H9 (cell line): ENCODE data around the gene ACTN4. TPM values are rescaled to one million over a fixed set of nuclear protein-coding genes. Genes with fewer than 3 reads are reported as not detected.

Experiments used
- DNase-seq: peaks from one replicate; pipeline ENCODE4 v3.0.0-alpha.2; 2017
- H2AFZ ChIP-seq: one replicate; pipeline ENCODE4 v1.6.1; 2013; ENCODE audit warnings: mild to moderate bottlenecking, low read length, control low read depth, moderate library complexity
- H2AK5ac ChIP-seq: 2 replicates; pipeline ENCODE4 v1.6.1; 2013; ENCODE audit warnings: low read length, control low read depth, mixed read lengths; ENCODE audit not compliant: insufficient read length
- H2BK120ac ChIP-seq: one replicate; pipeline ENCODE4 v1.6.1; 2013; ENCODE audit warnings: low read depth, mild to moderate bottlenecking, low read length, control low read depth, inconsistent platforms; ENCODE audit not compliant: poor library complexity, severe bottlenecking
- H2BK12ac ChIP-seq: 2 replicates; pipeline ENCODE4 v1.6.1; 2013; ENCODE audit warnings: low read length, control low read depth, mixed read lengths, low read depth; ENCODE audit not compliant: insufficient read length
- H2BK15ac ChIP-seq: 2 replicates; pipeline ENCODE4 v1.6.1; 2013; ENCODE audit warnings: low read depth, low read length, control low read depth
- H2BK20ac ChIP-seq: one replicate; pipeline ENCODE4 v1.6.1; 2013; ENCODE audit warnings: low read depth, mild to moderate bottlenecking, low read length, control low read depth, inconsistent platforms; ENCODE audit not compliant: poor library complexity, severe bottlenecking
- H2BK5ac ChIP-seq: 2 replicates; pipeline ENCODE4 v1.6.1; 2013; ENCODE audit warnings: low read length, control low read depth, mixed read lengths; ENCODE audit not compliant: insufficient read length
- H3K14ac ChIP-seq: 2 replicates; pipeline ENCODE4 v1.6.1; 2013; ENCODE audit warnings: low read length, control low read depth; ENCODE audit not compliant: insufficient read depth
- H3K18ac ChIP-seq: 2 replicates; pipeline ENCODE4 v1.6.1; 2013; ENCODE audit warnings: low read depth, mild to moderate bottlenecking, mixed read lengths, low read length, control low read depth; ENCODE audit not compliant: insufficient read length
- H3K23ac ChIP-seq: 2 replicates; pipeline ENCODE4 v1.6.1; 2013; ENCODE audit warnings: low read length, control low read depth, mixed read lengths, low read depth; ENCODE audit not compliant: insufficient read length
- H3K23me2 ChIP-seq: 2 replicates; pipeline ENCODE4 v1.6.1; 2013; ENCODE audit warnings: low read depth, mild to moderate bottlenecking, mixed read lengths, low read length, control low read depth; ENCODE audit not compliant: insufficient read length, poor library complexity, severe bottlenecking
- H3K27ac ChIP-seq: 2 replicates; pipeline ENCODE4 v1.5.1; 2013; ENCODE audit warnings: low read length, control low read depth, mixed read lengths, low read depth; ENCODE audit not compliant: insufficient read length
- H3K27me3 ChIP-seq: 2 replicates; pipeline ENCODE4 v1.6.1; 2013; ENCODE audit warnings: low read length, control low read depth, inconsistent platforms; ENCODE audit not compliant: insufficient read depth
- H3K4ac ChIP-seq: 2 replicates; pipeline ENCODE4 v1.6.1; 2013; ENCODE audit warnings: low read depth, mild to moderate bottlenecking, control low read depth, inconsistent platforms, low read length, moderate library complexity
- H3K4me1 ChIP-seq: 2 replicates; pipeline ENCODE4 v1.6.1; 2013; ENCODE audit warnings: low read length, control low read depth, inconsistent platforms; ENCODE audit not compliant: insufficient read depth
- H3K4me2 ChIP-seq: 2 replicates; pipeline ENCODE4 v1.6.1; 2013; ENCODE audit warnings: low read length, control low read depth, mixed read lengths; ENCODE audit not compliant: insufficient read length, insufficient read depth
- H3K56ac ChIP-seq: 2 replicates; pipeline ENCODE4 v1.6.1; 2013; ENCODE audit warnings: low read depth, mild to moderate bottlenecking, mixed read lengths, low read length, control low read depth; ENCODE audit not compliant: insufficient read length
- H3K79me1 ChIP-seq: 2 replicates; pipeline ENCODE4 v1.6.1; 2013; ENCODE audit warnings: low read depth, mild to moderate bottlenecking, moderate library complexity, low read length, control low read depth, inconsistent platforms; ENCODE audit not compliant: insufficient read depth, poor library complexity, severe bottlenecking
- H3K79me2 ChIP-seq: 2 replicates; pipeline ENCODE4 v1.6.1; 2013; ENCODE audit warnings: low read length, control low read depth, inconsistent platforms; ENCODE audit not compliant: insufficient read depth
- H3K9ac ChIP-seq: 2 replicates; pipeline ENCODE4 v1.6.1; 2013; ENCODE audit warnings: low read length, control low read depth, mixed read lengths; ENCODE audit not compliant: insufficient read length; ENCODE audit errors: extremely low read depth
- H3K9me3 ChIP-seq: one replicate; pipeline ENCODE4 v1.6.1; 2013; ENCODE audit warnings: low read depth, low read length, inconsistent platforms; ENCODE audit not compliant: control insufficient read depth
- H3T11ph ChIP-seq: one replicate; pipeline ENCODE4 v1.6.1; 2013; ENCODE audit warnings: mild to moderate bottlenecking, low read length, control low read depth, inconsistent platforms
- H4K20me1 ChIP-seq: one replicate; pipeline ENCODE4 v1.6.1; 2013; ENCODE audit not compliant: control insufficient read depth, insufficient read length, insufficient read depth
- H4K5ac ChIP-seq: 2 replicates; pipeline ENCODE4 v1.6.1; 2013; ENCODE audit warnings: low read depth, mild to moderate bottlenecking, mixed read lengths, low read length, control low read depth; ENCODE audit not compliant: insufficient read length
- H4K8ac ChIP-seq: replicated peaks from 2 replicates; pipeline ENCODE4 v1.6.1; 2013; ENCODE audit warnings: low read length, control low read depth, mixed read lengths, low read depth; ENCODE audit not compliant: insufficient read length
- H4K91ac ChIP-seq: 2 replicates; pipeline ENCODE4 v1.6.1; 2013; ENCODE audit warnings: low read depth, mild to moderate bottlenecking, moderate library complexity, mixed read lengths, low read length, control low read depth; ENCODE audit not compliant: insufficient read length
- H3K27ac Mint-ChIP-seq, 3 experiments: 2 replicates in 2 of 3; 3 replicates in 1 of 3; pipeline ENCODE4 v1.8.0; 2020 to 2021; ENCODE audit warnings: mixed read lengths in 3 of 3, mild to moderate bottlenecking in 1 of 3, moderate library complexity in 1 of 3
- H3K27me3 Mint-ChIP-seq: 2 replicates; pipeline ENCODE4 v1.8.0; 2021; ENCODE audit warnings: low read depth, mild to moderate bottlenecking, moderate library complexity, mixed read lengths
- H3K36me3 Mint-ChIP-seq, 3 experiments: 2 replicates in 2 of 3; 3 replicates in 1 of 3; pipeline ENCODE4 v1.8.0; 2020 to 2021; ENCODE audit warnings: low read depth in 3 of 3, mixed read lengths in 3 of 3; ENCODE audit not compliant: insufficient read depth in 1 of 3
- H3K4me1 Mint-ChIP-seq, 2 experiments: 2 replicates each; pipeline ENCODE4 v1.8.0; 2020; ENCODE audit warnings: mixed read lengths in 2 of 2
- H3K4me3 Mint-ChIP-seq, 2 experiments: 2 replicates in 1 of 2; 3 replicates in 1 of 2; pipeline ENCODE4 v1.8.0; 2020 to 2021; ENCODE audit warnings: mild to moderate bottlenecking in 2 of 2, mixed read lengths in 2 of 2, moderate library complexity in 1 of 2
- H3K9me3 Mint-ChIP-seq, 2 experiments: 2 replicates in 1 of 2; 3 replicates in 1 of 2; pipeline ENCODE4 v1.8.0; 2020; ENCODE audit warnings: mild to moderate bottlenecking in 2 of 2, mixed read lengths in 2 of 2, moderate library complexity in 1 of 2
- CTCF ChIP-seq: fragments of 200-600 bp; sonication (generic); conservative IDR thresholded peaks from 3 replicates; pipeline ENCODE4 v1.8.0; 2021; ENCODE audit warnings: antibody characterized with exemption, mild to moderate bottlenecking
- WGBS: extraction: QIAGEN DNeasy Blood & Tissue Kit; methylation state at CpG from one replicate; pipeline ENCODE4 v1.1.7; 2013; ENCODE audit warnings: missing lambda C conversion rate, low lambda C conversion rate, mixed read lengths; ENCODE audit not compliant: insufficient read length; ENCODE audit errors: extremely low coverage; 5-methylcytosine and 5-hydroxymethylcytosine counted together
- total RNA-seq: library from RNA; stranded (reverse); gene quantifications from 2 replicates; pipeline ENCODE4 v1.2.1, GENCODE V29; 2021

The ACTN4 gene
- total RNA-seq, 1 experiment from 2014 or later, result 369 TPM

- H4K20me1 ChIP-seq, result no peaks in the 10 kb centered on the region
- Mint-ChIP-seq H3K36me3 (peaks cover 14 to 85% (median 80%) of the 10 kb centered on the region in 3 experiments; a peak in 6 of 7 replicates), H3K4me1 (peaks cover 2 to 5% of the 10 kb centered on the region in 2 experiments; a peak in 3 of 4 replicates), H3K4me3 (no peak overlapping the region), H3K27me3 (no peaks in the 10 kb centered on the region), H3K27ac (no peak overlapping the region), H3K9me3 (no peaks in the 10 kb centered on the region; a peak in 1 of 5 replicates)
- no peak overlapping the region for H4K8ac ChIP-seq
- H3K79me2 ChIP-seq, result no peaks in the 10 kb centered on the region
- H4K5ac ChIP-seq, result no peak overlapping the region
- no peak overlapping the region for H2BK120ac ChIP-seq
- no peak for TF ChIP-seq CTCF
- no peak overlapping the region for H2BK15ac ChIP-seq
- no peaks in the 10 kb centered on the region for H3K79me1 ChIP-seq
- no peak overlapping the region for H4K91ac ChIP-seq
- H3K27ac ChIP-seq, result no peak overlapping the region
- H3T11ph ChIP-seq, result no peak overlapping the region
- no peak overlapping the region for H3K4ac ChIP-seq
- no peaks in the 10 kb centered on the region for H3K9me3 ChIP-seq
- no peak overlapping the region for H3K18ac ChIP-seq
- DNase-seq, result no peak
- H2AK5ac ChIP-seq, result no peak overlapping the region
- H3K9ac ChIP-seq, result no peak overlapping the region
- H3K27me3 ChIP-seq, result no peaks in the 10 kb centered on the region
- H2BK5ac ChIP-seq, result no peak overlapping the region
- WGBS, result no CpG with 5 or more reads among the region's 17 CpGs
- no peak overlapping the region for H3K14ac ChIP-seq
- no peak overlapping the region for H3K4me2 ChIP-seq
- no peak overlapping the region for H2BK12ac ChIP-seq
- H3K23ac ChIP-seq, result no peak overlapping the region
- no peaks in the 10 kb centered on the region for H3K4me1 ChIP-seq
- no peak overlapping the region for H2BK20ac ChIP-seq
- no peak overlapping the region for H3K56ac ChIP-seq
- H3K23me2 ChIP-seq, result no peaks in the 10 kb centered on the region
- no peak overlapping the region for H2AFZ ChIP-seq
Observed at GRCh38 chr19:38727306-38727867, 79.9 kb downstream of the ACTN4 start.
